AG09319 (cell line): ENCODE results near the gene AFG3L2.

Source experiments
- DNase-seq: peaks from one replicate; pipeline ENCODE4 v3.0.0-alpha.2; 2010; ENCODE audit warnings: low read depth; ENCODE audit errors: extremely low read depth
- TF ChIP-seq, protein P1 (sequence below): IDR thresholded peaks from 2 replicates; pipeline ENCODE4 v1.5.1; 2011; ENCODE audit warnings: low read depth, mild to moderate bottlenecking, inconsistent platforms, low read length, moderate library complexity

AFG3L2 gene

DNA sequence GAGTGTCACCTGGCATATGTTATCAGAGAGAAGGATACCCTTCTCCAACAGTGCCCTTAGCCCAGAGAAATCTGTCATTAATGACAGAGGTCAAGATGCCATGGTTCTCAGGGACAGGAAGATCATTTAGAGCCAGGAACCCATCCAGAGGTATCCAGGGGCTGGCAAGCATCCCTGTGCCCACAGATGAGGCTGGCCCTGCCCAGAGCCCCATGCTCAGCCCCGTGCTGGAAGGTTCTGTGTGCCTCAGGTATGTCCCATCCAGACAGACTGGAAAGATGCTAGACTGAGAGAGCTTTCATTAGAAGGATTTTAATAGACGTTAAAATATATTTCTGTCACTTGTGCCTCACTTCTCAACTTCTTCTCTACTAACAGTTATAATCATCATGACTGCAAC is 77.2 kb downstream of the AFG3L2 start:
- DNase-seq: no peak
- TF ChIP-seq, protein P1, sequence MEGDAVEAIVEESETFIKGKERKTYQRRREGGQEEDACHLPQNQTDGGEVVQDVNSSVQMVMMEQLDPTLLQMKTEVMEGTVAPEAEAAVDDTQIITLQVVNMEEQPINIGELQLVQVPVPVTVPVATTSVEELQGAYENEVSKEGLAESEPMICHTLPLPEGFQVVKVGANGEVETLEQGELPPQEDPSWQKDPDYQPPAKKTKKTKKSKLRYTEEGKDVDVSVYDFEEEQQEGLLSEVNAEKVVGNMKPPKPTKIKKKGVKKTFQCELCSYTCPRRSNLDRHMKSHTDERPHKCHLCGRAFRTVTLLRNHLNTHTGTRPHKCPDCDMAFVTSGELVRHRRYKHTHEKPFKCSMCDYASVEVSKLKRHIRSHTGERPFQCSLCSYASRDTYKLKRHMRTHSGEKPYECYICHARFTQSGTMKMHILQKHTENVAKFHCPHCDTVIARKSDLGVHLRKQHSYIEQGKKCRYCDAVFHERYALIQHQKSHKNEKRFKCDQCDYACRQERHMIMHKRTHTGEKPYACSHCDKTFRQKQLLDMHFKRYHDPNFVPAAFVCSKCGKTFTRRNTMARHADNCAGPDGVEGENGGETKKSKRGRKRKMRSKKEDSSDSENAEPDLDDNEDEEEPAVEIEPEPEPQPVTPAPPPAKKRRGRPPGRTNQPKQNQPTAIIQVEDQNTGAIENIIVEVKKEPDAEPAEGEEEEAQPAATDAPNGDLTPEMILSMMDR: no peak

DNA sequence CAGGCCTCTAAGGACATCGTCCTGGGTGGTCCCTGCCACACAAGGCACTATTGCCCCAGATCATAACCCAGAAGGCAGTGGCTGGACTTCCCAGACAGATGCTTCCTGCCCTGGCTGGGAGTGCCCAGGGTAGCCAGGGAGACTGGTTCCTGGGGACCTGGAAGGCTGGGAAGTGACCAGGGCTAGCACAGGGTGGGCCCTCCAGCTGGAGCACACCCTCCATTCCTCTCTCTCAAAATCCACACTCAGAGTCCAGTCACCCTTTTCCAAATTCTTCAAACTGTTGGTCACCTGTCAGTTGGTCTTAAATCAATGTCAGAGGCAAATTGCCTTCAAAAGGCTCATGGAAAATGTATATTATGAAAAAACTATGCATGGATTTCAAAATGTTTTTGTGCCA is 80.6 kb downstream of the AFG3L2 start:
- DNase-seq: no peak
- TF ChIP-seq, protein P1: no peak

DNA sequence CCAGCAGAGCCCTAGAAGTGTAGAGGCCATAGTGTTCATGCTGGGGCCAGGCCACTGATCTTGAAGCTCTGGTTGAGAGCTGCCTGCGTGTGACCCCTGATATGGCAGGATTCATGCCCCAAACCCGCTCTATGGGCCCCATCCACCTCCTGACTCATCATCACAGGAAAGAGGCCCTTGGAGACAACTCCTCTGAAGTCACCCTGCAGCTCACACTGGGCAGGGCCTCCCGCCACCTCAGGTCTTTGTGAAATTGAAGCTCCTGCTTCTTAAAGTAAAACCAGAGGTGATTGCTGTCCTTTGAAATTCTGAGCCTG is 81.0 kb downstream of the AFG3L2 start:
- TF ChIP-seq, protein P1: no peak
- no peak for DNase-seq

DNA sequence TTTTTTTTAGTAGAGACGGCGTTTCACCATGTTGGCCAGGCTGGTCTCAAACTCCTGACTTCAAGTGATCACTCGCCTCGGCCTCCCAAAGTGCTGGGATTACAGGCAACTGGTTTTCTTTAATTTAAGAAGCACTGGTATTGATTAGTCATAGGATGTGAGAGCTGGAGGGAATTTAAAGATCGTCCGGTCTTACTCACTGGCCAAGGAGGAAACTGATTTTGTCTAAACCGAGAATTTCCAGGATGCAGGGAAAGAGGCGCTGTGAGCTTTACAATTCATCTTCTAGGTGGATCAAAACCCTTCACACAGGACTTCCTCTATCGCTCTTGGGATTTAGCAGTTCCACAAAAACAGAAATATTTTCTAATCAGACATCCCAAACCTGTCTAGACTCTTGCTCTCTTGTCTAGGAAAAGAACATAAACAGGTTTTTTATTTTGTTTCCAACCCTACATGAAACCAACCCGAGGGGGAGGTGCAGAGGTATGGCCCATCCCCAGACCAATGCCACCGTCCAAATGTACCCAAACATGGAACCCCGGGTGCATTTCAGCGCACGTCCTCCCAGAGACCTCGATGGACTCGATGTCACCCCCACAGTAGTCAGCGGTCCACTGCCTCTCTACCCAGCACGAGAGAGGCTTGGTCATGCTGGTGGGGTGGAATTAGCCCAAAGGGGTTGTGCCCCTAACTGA is 81.5 kb downstream of the AFG3L2 start:
- DNase-seq: no peak
- TF ChIP-seq, protein P1: no peak

DNA sequence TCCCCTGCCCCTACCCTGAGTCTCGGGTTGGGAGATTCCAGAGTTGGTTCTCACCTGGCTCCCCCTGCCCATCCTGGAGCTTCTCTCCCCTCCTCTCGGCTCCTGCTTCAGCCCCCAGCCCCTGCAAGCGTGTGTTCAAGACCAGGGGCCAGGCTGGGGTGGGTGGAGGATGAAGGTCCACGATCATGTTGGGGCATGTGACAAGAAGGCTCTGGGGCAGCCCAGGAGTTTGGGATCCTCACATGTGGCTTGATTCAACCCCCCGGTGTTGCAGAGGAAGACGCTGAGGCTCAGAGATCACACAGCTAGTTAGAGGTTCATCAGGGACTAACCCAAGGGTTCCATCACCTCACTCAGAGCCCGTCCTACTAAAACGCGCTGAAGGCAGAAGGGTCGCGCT is 83.2 kb downstream of the AFG3L2 start:
- no peak for DNase-seq
- TF ChIP-seq, protein P1: no peak

DNA sequence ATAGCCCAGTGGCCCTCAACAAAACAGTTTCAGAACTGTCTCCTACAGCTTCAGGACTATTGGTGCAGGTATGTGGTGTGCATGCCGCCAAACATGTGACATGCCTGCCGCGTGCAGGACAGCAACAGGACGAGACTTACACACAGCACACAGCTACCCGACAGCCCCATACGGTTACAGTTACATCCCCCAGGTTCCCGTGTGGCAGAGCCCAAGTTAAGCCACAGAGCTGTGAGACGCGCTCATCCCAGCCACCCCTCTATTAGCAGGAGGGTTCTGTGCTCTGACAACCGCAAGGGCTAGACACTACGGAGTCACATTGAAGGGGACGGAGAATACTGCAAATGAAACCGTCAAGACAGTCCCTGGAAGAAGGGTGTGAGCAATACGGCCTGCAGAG is 85.3 kb downstream of the AFG3L2 start:
- TF ChIP-seq, protein P1: no peak
- no peak for DNase-seq

DNA sequence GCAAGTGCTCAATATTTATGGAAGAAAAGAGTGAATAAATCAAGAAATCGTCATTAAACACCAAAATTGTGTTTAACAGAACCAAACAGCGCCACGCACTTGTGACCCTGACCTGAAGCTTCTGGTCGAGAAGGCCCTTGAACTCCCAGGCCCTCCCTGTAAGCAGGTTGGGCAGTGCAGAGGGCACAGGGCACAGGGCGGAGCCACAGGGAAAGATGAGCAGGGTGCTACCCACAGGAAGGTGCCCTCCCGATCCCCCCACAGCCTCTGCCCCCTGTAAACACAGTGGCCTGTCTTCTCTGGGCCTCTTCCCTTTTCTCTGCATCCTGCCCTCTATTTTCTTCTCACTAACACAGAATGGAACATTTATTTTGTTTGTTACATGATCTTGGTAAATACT is 85.9 kb downstream of the AFG3L2 start:
- TF ChIP-seq, protein P1: no peak
- DNase-seq: no peak
